Endothelial cell (in vitro differentiated cells): ENCODE data around the gene FEN1. TPM values are rescaled to one million over a fixed set of nuclear protein-coding genes. Genes with fewer than 3 reads are reported as not detected.
A peak's percentile ranks its signal among the peaks of the same experiment; 100 is the strongest.

Source experiments
- DNase-seq: peaks from one replicate; pipeline ENCODE4 v3.0.0; 2021; ENCODE audit warnings: low spot score
- H3K27ac Mint-ChIP-seq: one replicate; pipeline ENCODE4 v1.8.0; 2021; ENCODE audit warnings: mixed read lengths, inconsistent platforms; ENCODE audit not compliant: unreplicated experiment
- H3K27me3 Mint-ChIP-seq: one replicate; pipeline ENCODE4 v1.8.0; 2021; ENCODE audit warnings: mild to moderate bottlenecking, moderate library complexity, mixed read lengths, inconsistent platforms; ENCODE audit not compliant: unreplicated experiment
- H3K36me3 Mint-ChIP-seq: one replicate; pipeline ENCODE4 v1.8.0; 2021; ENCODE audit warnings: mild to moderate bottlenecking, low read depth, mixed read lengths, inconsistent platforms; ENCODE audit not compliant: unreplicated experiment
- H3K4me1 Mint-ChIP-seq: one replicate; pipeline ENCODE4 v1.8.0; 2021; ENCODE audit warnings: mild to moderate bottlenecking, mixed read lengths, inconsistent platforms; ENCODE audit not compliant: unreplicated experiment
- H3K4me3 Mint-ChIP-seq: one replicate; pipeline ENCODE4 v1.8.0; 2021; ENCODE audit warnings: mild to moderate bottlenecking, mixed read lengths, inconsistent platforms; ENCODE audit not compliant: unreplicated experiment
- H3K9me3 Mint-ChIP-seq: one replicate; pipeline ENCODE4 v1.8.0; 2021; ENCODE audit warnings: mixed read lengths, inconsistent platforms; ENCODE audit not compliant: unreplicated experiment
- total RNA-seq: library from RNA; stranded (reverse); fragmentation: NEBNext Ultra II Directional; extraction: Animal tissue kit (Norgen Biotek cat#: 25700); gene quantifications from one replicate; pipeline ENCODE4 v1.2.1, GENCODE V29; 2021; ENCODE audit not compliant: unreplicated experiment
- TF ChIP-seq, protein P1 (sequence below): fragments of 200-600 bp; sonication (generic); IDR thresholded peaks from one replicate; pipeline ENCODE4 v1.5.0; 2021; ENCODE audit warnings: antibody characterized with exemption; ENCODE audit not compliant: unreplicated experiment

Gene FEN1
- total RNA-seq, 1 donor from 2014 or later: 22.0 TPM

DNA sequence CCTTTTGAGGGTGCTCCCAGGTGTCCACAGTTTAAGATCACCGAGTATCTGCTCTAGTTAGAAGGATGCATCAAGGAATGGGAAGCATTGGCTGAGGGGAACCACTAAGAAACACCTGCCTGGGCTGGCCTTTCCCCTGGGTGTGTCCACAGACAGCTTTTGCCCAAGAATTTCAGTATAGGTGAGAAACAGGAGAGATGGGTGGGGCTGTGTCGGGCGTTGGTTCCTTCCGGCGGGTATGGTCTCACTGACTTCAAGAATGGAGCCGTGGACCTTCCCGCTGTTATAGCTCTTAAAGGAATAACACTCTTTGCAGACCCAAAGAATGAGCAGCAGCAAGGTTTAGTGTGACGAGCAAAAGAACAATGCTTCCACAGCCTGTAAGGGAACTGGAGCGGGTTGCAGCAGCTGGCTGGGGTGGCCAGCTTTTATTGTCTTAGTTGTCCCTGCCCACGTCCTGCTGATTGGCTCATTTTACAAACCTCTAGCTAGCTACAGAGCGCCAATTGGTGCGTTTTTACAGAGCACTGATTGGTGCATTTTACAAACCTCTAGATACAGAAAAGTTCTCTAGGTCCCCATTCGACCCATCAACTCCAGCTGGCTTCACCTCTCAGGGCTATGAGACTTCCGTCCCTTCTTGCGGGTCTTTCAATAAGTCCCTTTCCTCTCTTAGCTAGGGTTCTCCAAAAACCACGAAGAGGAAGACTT, 21.7 kb downstream of the FEN1 start:
- peaks cover 16% of the 10 kb centered on the region for H3K4me1 Mint-ChIP-seq
- no peaks in the 10 kb centered on the region for H3K9me3 Mint-ChIP-seq
- H3K36me3 Mint-ChIP-seq: peaks cover 30% of the 10 kb centered on the region
- TF ChIP-seq, protein P1, sequence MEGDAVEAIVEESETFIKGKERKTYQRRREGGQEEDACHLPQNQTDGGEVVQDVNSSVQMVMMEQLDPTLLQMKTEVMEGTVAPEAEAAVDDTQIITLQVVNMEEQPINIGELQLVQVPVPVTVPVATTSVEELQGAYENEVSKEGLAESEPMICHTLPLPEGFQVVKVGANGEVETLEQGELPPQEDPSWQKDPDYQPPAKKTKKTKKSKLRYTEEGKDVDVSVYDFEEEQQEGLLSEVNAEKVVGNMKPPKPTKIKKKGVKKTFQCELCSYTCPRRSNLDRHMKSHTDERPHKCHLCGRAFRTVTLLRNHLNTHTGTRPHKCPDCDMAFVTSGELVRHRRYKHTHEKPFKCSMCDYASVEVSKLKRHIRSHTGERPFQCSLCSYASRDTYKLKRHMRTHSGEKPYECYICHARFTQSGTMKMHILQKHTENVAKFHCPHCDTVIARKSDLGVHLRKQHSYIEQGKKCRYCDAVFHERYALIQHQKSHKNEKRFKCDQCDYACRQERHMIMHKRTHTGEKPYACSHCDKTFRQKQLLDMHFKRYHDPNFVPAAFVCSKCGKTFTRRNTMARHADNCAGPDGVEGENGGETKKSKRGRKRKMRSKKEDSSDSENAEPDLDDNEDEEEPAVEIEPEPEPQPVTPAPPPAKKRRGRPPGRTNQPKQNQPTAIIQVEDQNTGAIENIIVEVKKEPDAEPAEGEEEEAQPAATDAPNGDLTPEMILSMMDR: no peak
- peaks cover 21% of the 10 kb centered on the region for H3K27me3 Mint-ChIP-seq
- H3K4me3 Mint-ChIP-seq: peak overlapping the region; percentile 87
- peak; percentile 30 for DNase-seq
- peak overlapping the region; percentile 98 for H3K27ac Mint-ChIP-seq

DNA sequence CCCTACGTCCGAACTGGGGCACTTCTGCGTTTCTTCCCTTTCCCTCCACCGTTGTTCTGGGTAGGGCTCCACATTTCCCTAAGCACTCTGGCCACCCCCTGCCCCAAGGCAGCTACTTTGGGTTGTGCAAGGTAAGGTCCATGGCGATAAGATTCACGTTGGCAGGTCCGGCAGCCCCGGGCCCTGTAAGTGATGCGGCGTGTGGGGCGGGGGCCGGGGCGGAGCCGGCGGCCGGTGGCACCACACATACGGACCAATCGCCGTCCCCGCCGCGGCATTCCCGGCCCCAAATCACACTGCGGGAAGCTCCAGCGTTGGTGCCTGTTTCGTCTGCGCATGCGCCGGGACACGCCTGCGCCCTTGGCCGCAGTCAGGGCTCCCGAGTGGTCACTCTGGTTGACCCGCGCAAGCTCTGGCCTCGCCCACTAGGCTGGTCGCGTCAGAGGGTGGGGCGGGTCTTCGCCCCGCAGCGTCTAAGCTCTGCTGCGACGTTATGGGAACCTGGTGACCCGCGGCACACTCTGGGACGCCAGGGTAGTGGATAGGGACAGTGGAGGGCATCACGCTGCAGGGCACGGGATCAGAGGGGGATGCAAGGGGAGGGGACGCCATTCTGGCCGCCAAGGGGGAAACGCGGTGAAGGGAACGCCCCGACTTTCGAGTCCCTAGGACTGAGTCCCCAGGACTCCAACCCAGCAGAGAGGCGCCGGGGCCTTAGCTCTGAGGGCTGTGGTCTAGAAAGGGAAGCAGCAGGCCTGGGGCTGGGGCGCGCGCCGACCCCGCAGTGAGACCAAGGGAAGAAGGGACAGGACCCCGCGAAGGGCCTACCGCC, 22.5 kb downstream of the FEN1 start:
- Mint-ChIP-seq H3K36me3 (peaks cover 22% of the 10 kb centered on the region), H3K27me3 (peaks cover 21% of the 10 kb centered on the region), H3K4me3 (peak overlapping the region; percentile 98)

DNA sequence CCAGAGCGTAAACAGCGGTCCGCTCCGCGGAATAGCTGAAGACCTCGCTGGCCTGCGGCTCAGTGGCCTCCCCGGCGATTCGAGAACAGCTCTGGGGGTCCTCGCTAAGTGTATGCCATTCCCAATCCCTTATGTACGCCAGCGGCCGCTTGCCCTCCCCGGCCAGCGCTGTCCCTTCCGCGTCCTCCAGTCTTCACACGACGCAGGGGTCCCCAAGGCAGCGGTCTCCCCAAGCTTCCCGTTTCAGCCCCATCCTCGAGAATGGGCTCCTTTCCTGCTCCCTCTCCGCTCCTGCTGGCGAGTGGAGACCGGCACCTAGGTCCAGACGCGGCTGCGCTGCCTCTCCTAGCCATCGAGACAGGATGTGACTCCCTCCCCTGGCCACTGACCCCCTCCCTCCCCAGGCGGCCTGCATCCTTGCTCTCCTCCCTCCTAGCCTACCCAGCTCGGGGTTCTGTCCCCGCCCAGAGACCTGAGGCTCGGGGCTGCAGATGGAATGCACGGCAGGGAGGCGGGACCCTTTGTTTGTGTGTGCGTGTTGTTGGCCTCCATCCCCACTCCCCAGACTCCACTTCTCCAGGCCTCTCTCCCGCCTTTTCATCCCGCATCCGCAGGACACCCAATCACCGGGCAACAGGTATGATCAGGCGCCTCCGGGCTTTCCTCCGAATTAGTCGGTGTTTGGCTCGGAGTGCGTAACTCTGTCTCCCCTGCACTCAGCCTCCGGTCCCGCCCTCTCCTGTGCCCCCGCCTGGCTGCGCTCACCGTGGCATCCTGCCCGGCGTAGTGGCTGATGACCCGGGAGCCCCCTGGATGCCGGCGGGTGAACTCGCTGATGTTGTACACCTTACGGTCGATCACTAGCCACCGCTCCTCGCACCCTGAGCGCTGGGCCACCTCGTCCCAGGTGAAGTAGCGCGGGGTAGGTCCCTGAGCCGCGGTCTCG, 23.4 kb downstream of the FEN1 start:
- DNase-seq: peak; percentile 70
- Mint-ChIP-seq H3K9me3 (no peaks in the 10 kb centered on the region), H3K4me3 (peak overlapping the region; percentile 98), H3K4me1 (peaks cover 16% of the 10 kb centered on the region), H3K27ac (peak overlapping the region; percentile 98), H3K36me3 (peaks cover 17% of the 10 kb centered on the region), H3K27me3 (peaks cover 18% of the 10 kb centered on the region)
- TF ChIP-seq, protein P1: no peak

More for the DNA sequence above, 22.5 kb downstream of the FEN1 start:
- DNase-seq: peak; percentile 95
- peaks cover 16% of the 10 kb centered on the region for H3K4me1 Mint-ChIP-seq
- TF ChIP-seq, protein P1: no peak
- H3K27ac Mint-ChIP-seq: peak overlapping the region; percentile 98
- no peaks in the 10 kb centered on the region for H3K9me3 Mint-ChIP-seq

DNA sequence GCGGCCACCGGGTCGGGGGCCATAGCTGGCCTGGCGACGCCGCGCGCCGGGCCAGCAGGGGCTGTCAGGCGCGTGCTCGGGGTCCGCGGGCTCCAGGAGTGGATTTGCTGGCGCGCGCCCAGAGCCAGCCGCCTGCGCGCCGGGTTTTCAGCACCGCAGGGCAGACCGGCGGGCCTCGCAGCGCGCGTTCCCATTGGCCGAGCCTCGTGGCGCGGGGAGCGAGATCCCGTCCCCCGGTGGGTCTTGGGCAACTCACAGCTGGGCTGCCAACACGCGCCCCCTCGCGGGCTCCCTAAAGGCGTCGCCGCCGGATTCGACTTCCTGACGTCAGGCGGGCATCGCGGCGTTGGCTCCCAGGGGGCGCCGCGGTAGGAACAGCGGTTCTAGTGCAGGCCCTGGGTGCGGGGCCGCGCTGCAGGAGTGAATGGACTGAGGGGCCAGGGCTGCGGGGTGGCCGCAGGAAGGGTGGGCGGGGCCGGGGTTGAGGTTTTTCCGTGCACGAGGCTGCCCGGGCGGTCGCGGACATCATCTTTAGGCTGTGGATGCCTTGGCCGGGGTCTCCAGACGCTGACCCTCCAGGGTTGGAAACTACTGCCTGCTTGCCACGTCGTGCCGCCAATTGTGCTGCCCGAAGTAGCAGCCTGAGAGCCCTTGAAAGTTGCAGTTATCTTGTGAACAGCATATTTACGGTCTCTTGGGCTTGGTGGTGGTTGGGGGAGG, 24.2 kb downstream of the FEN1 start, which contains the start of gene FADS1:
Gene FADS1 (minus strand): TSS at position 268 of the 720 bp plus-strand sequence. CDS start 74 bp downstream, at position 194.
- H3K27ac Mint-ChIP-seq: peak within 1 kb of the TSS; percentile 98
- H3K4me1 Mint-ChIP-seq: peaks cover 16% of the 10 kb centered on the region
- peaks cover 16% of the 10 kb centered on the region for H3K27me3 Mint-ChIP-seq
- peak within 1 kb of the TSS; percentile 98 for H3K4me3 Mint-ChIP-seq
- peaks cover 14% of the 10 kb centered on the region for H3K36me3 Mint-ChIP-seq
- TF ChIP-seq, protein P1: peak; percentile 57
- H3K9me3 Mint-ChIP-seq: no peaks in the 10 kb centered on the region
- peak; percentile 99 for DNase-seq
